ENCODE data around the gene MFGE8. TPM values are rescaled to one million over a fixed set of nuclear protein-coding genes. Genes with fewer than 3 reads are reported as not detected.

Gene MFGE8
- total RNA-seq, 2 donors from 2014 or later = 31.3 to 38.6 TPM

GRCh38 chr15:88896333-88897033 lies 16.7 kb downstream of the MFGE8 start:
- Histone ChIP-seq H3K4me1 (no peaks in the 10 kb centered on the region), H3K27me3 (no peaks in the 10 kb centered on the region), H3K4me3 (no peak overlapping the region), H3K27ac (no peak overlapping the region), H3K9me3 (no peaks in the 10 kb centered on the region), H3K9ac (ENCODE audit: low read depth in 2 of 2, low read length in 2 of 2) (no peak overlapping the region), H3K36me3 (no peaks in the 10 kb centered on the region)
- TF ChIP-seq CTCF (IDR thresholded peaks at IDR 0.05) = no peak
- intact Hi-C loops (cut with DNase I) = no loop called here
- DNase-seq = no peak

- H3K27me3 ChIP-seq = no peaks in the 10 kb centered on the region
- H3K27ac ChIP-seq = no peak within 1 kb of the TSS
- DNase-seq = peak; percentile 35
- no peak for TF ChIP-seq CTCF (IDR thresholded peaks at IDR 0.05)
- peak within 1 kb of the TSS; percentile 46 for H3K4me3 ChIP-seq
- intact Hi-C loops (cut with DNase I) = no loop called here
- H3K36me3 ChIP-seq = no peaks in the 10 kb centered on the region
- H3K4me1 ChIP-seq = no peaks in the 10 kb centered on the region
- H3K9ac ChIP-seq (ENCODE audit: low read depth in 2 of 2, low read length in 2 of 2) = peak within 1 kb of the TSS in 1 of 2 donors; percentile 72
- H3K9me3 ChIP-seq = no peaks in the 10 kb centered on the region
Measured at GRCh38 chr15:88894819-88895767, 18.1 kb downstream of the MFGE8 start, which contains the start of gene HAPLN3. Gene HAPLN3, minus strand, starts transcription at chr15:88895544. Its CDS starts 8,246 bp downstream, at chr15:88887298.

- H3K9ac ChIP-seq (ENCODE audit: low read depth in 2 of 2, low read length in 2 of 2) = peak overlapping the region in 1 of 2 donors; percentile 3
- H3K9me3 ChIP-seq = no peaks in the 10 kb centered on the region
- no peaks in the 10 kb centered on the region for H3K27me3 ChIP-seq
- H3K4me3 ChIP-seq = peak overlapping the region; percentile 46
- no peaks in the 10 kb centered on the region for H3K4me1 ChIP-seq
- no peaks in the 10 kb centered on the region for H3K36me3 ChIP-seq
- H3K27ac ChIP-seq = no peak overlapping the region
- peak; percentile 59 for TF ChIP-seq CTCF (IDR thresholded peaks at IDR 0.05)
- intact Hi-C loops (cut with DNase I) = no loop called here
- peak; percentile 79 for DNase-seq
Measured at GRCh38 chr15:88894348-88894818, 18.8 kb downstream of the MFGE8 start.

GRCh38 chr15:88891540-88892254 lies 21.5 kb downstream of the MFGE8 start:
- no peak overlapping the region for H3K27ac ChIP-seq
- H3K4me1 ChIP-seq = no peaks in the 10 kb centered on the region
- H3K9me3 ChIP-seq = no peaks in the 10 kb centered on the region
- no peak for DNase-seq
- intact Hi-C loops (cut with DNase I) = no loop called here
- H3K36me3 ChIP-seq = no peaks in the 10 kb centered on the region
- no peaks in the 10 kb centered on the region for H3K27me3 ChIP-seq
- no peak overlapping the region for H3K4me3 ChIP-seq
- no peak overlapping the region for H3K9ac ChIP-seq (ENCODE audit: low read depth in 2 of 2, low read length in 2 of 2)
- TF ChIP-seq CTCF (IDR thresholded peaks at IDR 0.05) = no peak

- H3K27me3 ChIP-seq = no peaks in the 10 kb centered on the region
- H3K27ac ChIP-seq = no peak overlapping the region
- no peak overlapping the region for H3K4me3 ChIP-seq
- H3K9me3 ChIP-seq = no peaks in the 10 kb centered on the region
- DNase-seq = no peak
- H3K4me1 ChIP-seq = no peaks in the 10 kb centered on the region
- intact Hi-C loops (cut with DNase I) = no loop called here
- H3K36me3 ChIP-seq = no peaks in the 10 kb centered on the region
- TF ChIP-seq CTCF (IDR thresholded peaks at IDR 0.05) = no peak
- H3K9ac ChIP-seq (ENCODE audit: low read depth in 2 of 2, low read length in 2 of 2) = no peak overlapping the region
Measured at GRCh38 chr15:88890495-88890894, 22.7 kb downstream of the MFGE8 start.
